PC-3 (cell line): ENCODE measurements around the gene EN2. TPM values are rescaled to one million over a fixed set of nuclear protein-coding genes. Genes with fewer than 3 reads are reported as not detected.
"Not testable (repeated sequence)": the region's sequence is repeated elsewhere in the genome, so short reads cannot be mapped to it uniquely, and the experiment has no call there.

ENCODE experiments used
- ATAC-seq: fragments of 200-7000 bp; cut with Tn5 transposase; 2 replicates; pipeline ENCODE4 v1.9.1; 2020; ENCODE audit warnings: mild to moderate bottlenecking, moderate library complexity
- BruUV-seq: library from RNA; stranded (reverse); fragments of 400-500 nt; replicated peaks from 2 replicates; lab custom pipeline; 2021; lab: Mats Ljungman, UMichigan
- CTCF ChIA-PET: fragments of 300-600 bp; sonication (Branson Sonifier 250); formaldehyde crosslinking; loops from one replicate; lab custom pipeline; 2022; ENCODE audit warnings: antibody characterized with exemption; lab: Charles Lee
- POLR2A ChIA-PET: fragments of 300-600 bp; sonication (Branson Sonifier 250); formaldehyde crosslinking; loops from one replicate; lab custom pipeline; 2022; ENCODE audit warnings: antibody characterized with exemption; ENCODE audit not compliant: unreplicated experiment; lab: Charles Lee
- DNase-seq: peaks from one replicate; pipeline ENCODE4 v3.0.0-alpha.2; 2015
- H2AFZ ChIP-seq: fragments of 300-600 bp; sonication (generic); 2 replicates; pipeline ENCODE4 v1.6.0; 2016; ENCODE audit warnings: antibody characterized with exemption, low read length
- H3F3A ChIP-seq: fragments of 300-600 bp; sonication (generic); one replicate; pipeline ENCODE4 v1.6.0; 2017; ENCODE audit warnings: antibody characterized with exemption, low read length, control low read depth, mild to moderate bottlenecking; ENCODE audit not compliant: unreplicated experiment
- H3K27ac ChIP-seq: fragments of 300-600 bp; sonication (generic); 2 replicates; pipeline ENCODE4 v1.5.1; 2016; ENCODE audit warnings: mild to moderate bottlenecking, low read length
- H3K27me3 ChIP-seq: fragments of 300-600 bp; sonication (generic); 2 replicates; pipeline ENCODE4 v1.6.1; 2016; ENCODE audit warnings: low read length, mixed read lengths
- H3K36me3 ChIP-seq: fragments of 300-600 bp; sonication (generic); 2 replicates; pipeline ENCODE4 v1.6.1; 2016; ENCODE audit warnings: low read depth, mixed run types, low read length, mixed read lengths
- H3K4me1 ChIP-seq: fragments of 300-600 bp; sonication (generic); 2 replicates; pipeline ENCODE4 v1.5.1; 2016; ENCODE audit warnings: low read length; ENCODE audit not compliant: insufficient read depth
- H3K4me2 ChIP-seq: fragments of 300-600 bp; sonication (generic); 2 replicates; pipeline ENCODE4 v1.6.0; 2016; ENCODE audit warnings: low read length
- H3K4me3 ChIP-seq: fragments of 300-600 bp; sonication (generic); 2 replicates; pipeline ENCODE4 v1.5.1; 2016; ENCODE audit warnings: mild to moderate bottlenecking, low read length, mixed read lengths
- H3K79me2 ChIP-seq: fragments of 300-600 bp; sonication (generic); 2 replicates; pipeline ENCODE4 v1.6.1; 2017; ENCODE audit warnings: low read length, mixed read lengths
- H3K9ac ChIP-seq: fragments of 300-600 bp; sonication (generic); 2 replicates; pipeline ENCODE4 v1.6.0; 2016; ENCODE audit warnings: mild to moderate bottlenecking, low read length
- H3K9me2 ChIP-seq: fragments of 300-600 bp; sonication (generic); replicated peaks from 2 replicates; pipeline ENCODE4 v1.6.1; 2016; ENCODE audit warnings: mixed run types, low read length, mixed read lengths
- H3K9me3 ChIP-seq: fragments of 300-600 bp; sonication (generic); 2 replicates; pipeline ENCODE4 v1.6.1; 2016; ENCODE audit warnings: low read length, mixed read lengths
- H4K20me1 ChIP-seq: fragments of 300-600 bp; sonication (generic); 2 replicates; pipeline ENCODE4 v1.6.1; 2016; ENCODE audit warnings: low read length, mixed read lengths
- EZH2 ChIP-seq: fragments of 300-600 bp; sonication (generic); IDR thresholded peaks from one replicate; pipeline ENCODE4 v1.6.1; 2017; ENCODE audit warnings: antibody characterized with exemption, mild to moderate bottlenecking, low read length; ENCODE audit not compliant: unreplicated experiment
- EZH2phosphoT487 ChIP-seq: fragments of 300-600 bp; sonication (generic); IDR thresholded peaks from 2 replicates; pipeline ENCODE4 v1.6.1; 2018; ENCODE audit warnings: mild to moderate bottlenecking, antibody characterized with exemption, low read length, borderline replicate concordance
- intact Hi-C: fragments of 100-400 bp; cut with micrococcal nuclease; formaldehyde crosslinking; loops from 2 replicates; pipeline ENCODE4 v1.9.0; 2023
- total RNA-seq: library from RNA; depleted of rRNA; stranded (reverse); fragments of >200 nt; gene quantifications from 2 replicates; pipeline ENCODE4 v1.2.3, GENCODE V29; 2014
- TF ChIP-seq, protein P1 (sequence below): fragments of 300-600 bp; sonication (generic); conservative IDR thresholded peaks from 2 replicates; pipeline ENCODE4 v1.5.1; 2017; ENCODE audit warnings: antibody characterized with exemption, low read depth, mild to moderate bottlenecking, low read length

The EN2 gene
- total RNA-seq, 1 experiment from 2014 or later = 2.3 TPM

DNA sequence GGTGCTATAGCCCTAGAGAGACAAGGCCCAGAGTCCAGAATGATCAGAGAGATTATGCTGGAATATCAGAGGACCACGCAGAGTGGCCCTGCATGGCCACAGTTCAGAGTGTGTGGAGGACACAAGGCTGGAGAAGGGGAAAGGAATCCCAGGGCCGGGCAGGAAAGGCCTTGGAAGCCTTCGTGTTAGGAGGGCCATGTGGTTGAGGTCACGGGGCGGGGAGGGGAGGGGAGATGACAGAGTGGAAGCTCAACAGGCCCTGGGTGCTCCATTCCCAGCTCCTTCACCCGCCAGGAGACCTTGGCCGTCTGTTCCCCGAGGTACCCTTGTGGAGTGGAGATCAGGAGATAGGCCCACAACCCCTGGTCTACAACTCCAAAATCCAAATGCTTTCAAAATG lies 13.2 kb upstream of the EN2 start:
- H3F3A ChIP-seq = no peaks in the 10 kb centered on the region
- BruUV-seq = no TSS peak
- H4K20me1 ChIP-seq = no peaks in the 10 kb centered on the region
- no peaks in the 10 kb centered on the region for H3K9me3 ChIP-seq
- intact Hi-C loops = no loop called here
- no peak overlapping the region for H3K4me3 ChIP-seq
- no peak for DNase-seq
- no peaks in the 10 kb centered on the region for H3K79me2 ChIP-seq
- H2AFZ ChIP-seq = no peak overlapping the region
- POLR2A ChIA-PET = no interaction called here
- no peak overlapping the region for H3K4me2 ChIP-seq
- no peaks in the 10 kb centered on the region for H3K36me3 ChIP-seq
- peaks cover 49% of the 10 kb centered on the region for H3K27me3 ChIP-seq
- CTCF ChIA-PET = no interaction called here
- no peaks in the 10 kb centered on the region for H3K4me1 ChIP-seq
- TF ChIP-seq EZH2 (no peak), EZH2phosphoT487 (no peak)
- TF ChIP-seq, protein P1, sequence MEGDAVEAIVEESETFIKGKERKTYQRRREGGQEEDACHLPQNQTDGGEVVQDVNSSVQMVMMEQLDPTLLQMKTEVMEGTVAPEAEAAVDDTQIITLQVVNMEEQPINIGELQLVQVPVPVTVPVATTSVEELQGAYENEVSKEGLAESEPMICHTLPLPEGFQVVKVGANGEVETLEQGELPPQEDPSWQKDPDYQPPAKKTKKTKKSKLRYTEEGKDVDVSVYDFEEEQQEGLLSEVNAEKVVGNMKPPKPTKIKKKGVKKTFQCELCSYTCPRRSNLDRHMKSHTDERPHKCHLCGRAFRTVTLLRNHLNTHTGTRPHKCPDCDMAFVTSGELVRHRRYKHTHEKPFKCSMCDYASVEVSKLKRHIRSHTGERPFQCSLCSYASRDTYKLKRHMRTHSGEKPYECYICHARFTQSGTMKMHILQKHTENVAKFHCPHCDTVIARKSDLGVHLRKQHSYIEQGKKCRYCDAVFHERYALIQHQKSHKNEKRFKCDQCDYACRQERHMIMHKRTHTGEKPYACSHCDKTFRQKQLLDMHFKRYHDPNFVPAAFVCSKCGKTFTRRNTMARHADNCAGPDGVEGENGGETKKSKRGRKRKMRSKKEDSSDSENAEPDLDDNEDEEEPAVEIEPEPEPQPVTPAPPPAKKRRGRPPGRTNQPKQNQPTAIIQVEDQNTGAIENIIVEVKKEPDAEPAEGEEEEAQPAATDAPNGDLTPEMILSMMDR = no peak
- ATAC-seq = no peak
- no peak overlapping the region for H3K9ac ChIP-seq
- no peaks in the 10 kb centered on the region for H3K9me2 ChIP-seq
- H3K27ac ChIP-seq = no peak overlapping the region

DNA sequence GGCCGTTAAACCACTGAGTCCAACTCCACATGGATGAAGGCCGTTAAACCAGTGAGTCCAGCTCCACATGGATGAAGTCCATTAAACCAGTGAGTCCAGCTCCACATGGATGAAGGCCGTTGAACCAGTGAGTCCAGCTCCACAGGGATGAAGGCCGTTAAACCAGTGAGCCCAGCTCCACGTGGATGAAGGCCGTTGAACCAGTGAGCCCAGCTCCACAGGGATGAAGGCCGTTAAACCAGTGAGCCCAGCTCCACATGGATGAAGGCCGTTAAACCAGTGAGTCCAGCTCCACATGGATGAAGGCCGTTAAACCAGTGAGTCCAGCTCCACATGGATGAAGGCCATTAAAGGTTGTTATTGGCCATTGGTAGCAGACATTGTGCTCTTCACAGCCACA lies 12.3 kb upstream of the EN2 start:
- intact Hi-C loops, ATAC-seq, H3K4me1 ChIP-seq, H3K79me2 ChIP-seq, H4K20me1 ChIP-seq, H2AFZ ChIP-seq, CTCF ChIA-PET, POLR2A ChIA-PET, H3K4me2 ChIP-seq, H3K27ac ChIP-seq, H3K36me3 ChIP-seq, H3K9ac ChIP-seq, H3K4me3 ChIP-seq, DNase-seq, BruUV-seq, H3F3A ChIP-seq, H3K9me3 ChIP-seq, H3K9me2 ChIP-seq: not testable (repeated sequence)
- H3K27me3 ChIP-seq = peaks cover 45% of the 10 kb centered on the region

DNA sequence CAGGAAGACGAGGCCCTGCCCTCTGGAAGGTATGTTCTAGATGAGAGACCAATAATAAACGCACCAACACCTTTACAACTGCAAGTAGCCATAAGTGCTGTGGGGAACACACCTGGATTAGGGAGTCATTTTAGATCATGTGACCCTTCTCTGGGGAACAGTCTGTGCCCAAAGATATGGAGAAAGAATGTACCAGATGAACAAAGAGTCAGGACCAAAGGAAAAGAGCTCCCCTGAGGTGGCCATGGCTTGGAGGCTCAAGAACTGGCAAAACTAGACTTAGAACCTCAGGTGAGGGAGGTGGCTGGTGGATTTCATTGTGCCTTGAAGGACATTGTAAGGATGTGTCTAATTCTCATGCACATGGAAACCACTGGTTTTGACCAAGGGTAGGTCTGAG lies 10.3 kb upstream of the EN2 start:
- H3K36me3 ChIP-seq = no peaks in the 10 kb centered on the region
- no peak overlapping the region for H3K4me2 ChIP-seq
- ATAC-seq = no peak
- DNase-seq = no peak
- H3K4me3 ChIP-seq = no peak overlapping the region
- no peak overlapping the region for H3K27ac ChIP-seq
- no peaks in the 10 kb centered on the region for H3K4me1 ChIP-seq
- H4K20me1 ChIP-seq = no peaks in the 10 kb centered on the region
- no peaks in the 10 kb centered on the region for H3F3A ChIP-seq
- H3K9me2 ChIP-seq = no peaks in the 10 kb centered on the region
- H3K9me3 ChIP-seq = no peaks in the 10 kb centered on the region
- TF ChIP-seq EZH2phosphoT487 (no peak), EZH2 (no peak)
- TF ChIP-seq, protein P1 = no peak
- POLR2A ChIA-PET = no interaction called here
- intact Hi-C loops = no loop called here
- H3K79me2 ChIP-seq = no peaks in the 10 kb centered on the region
- H3K9ac ChIP-seq = no peak overlapping the region
- CTCF ChIA-PET = no interaction called here
- no peak overlapping the region for H2AFZ ChIP-seq
- BruUV-seq = no TSS peak
- H3K27me3 ChIP-seq = peaks cover 46% of the 10 kb centered on the region
